OCI-LY1 (cell line): ENCODE measurements around the gene FBXO28.

ENCODE experiments used
- EZH2 ChIP-seq: fragments of 200-600 bp; sonication (generic), shearing (Covaris generic); IDR thresholded peaks from 2 replicates; pipeline ENCODE4 v1.8.0; 2017; ENCODE audit warnings: borderline replicate concordance, mixed run types, mild to moderate bottlenecking, antibody characterized with exemption, low read length, moderate library complexity, mixed read lengths
- TF ChIP-seq, protein P1 (sequence below): fragments of 200-600 bp; sonication (generic), shearing (Covaris generic); IDR thresholded peaks from 2 replicates; pipeline ENCODE4 v1.5.1; 2017; ENCODE audit warnings: mild to moderate bottlenecking, antibody characterized with exemption, low read length, moderate library complexity, mixed read lengths

DNA sequence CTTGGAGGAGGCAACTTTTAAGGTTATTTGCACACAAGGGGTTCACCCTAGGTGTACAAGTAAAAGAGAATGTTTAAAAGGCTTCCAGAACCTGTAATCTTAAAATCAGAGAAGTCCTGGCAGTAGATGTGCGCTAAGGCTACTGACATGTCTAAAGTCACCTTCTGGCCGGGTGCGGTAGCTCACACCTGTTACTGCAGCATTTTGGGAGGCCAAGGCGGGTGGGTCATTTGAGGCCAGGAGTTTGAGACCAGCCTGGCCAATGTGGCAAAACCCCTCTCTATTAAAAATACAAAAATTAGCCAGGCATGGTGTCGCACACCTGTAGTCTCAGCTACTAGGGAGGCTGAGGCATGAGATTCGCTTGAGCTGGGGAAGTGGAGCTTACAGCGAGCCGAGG lies 48.9 kb downstream of the FBXO28 start:
- TF ChIP-seq, protein P1, sequence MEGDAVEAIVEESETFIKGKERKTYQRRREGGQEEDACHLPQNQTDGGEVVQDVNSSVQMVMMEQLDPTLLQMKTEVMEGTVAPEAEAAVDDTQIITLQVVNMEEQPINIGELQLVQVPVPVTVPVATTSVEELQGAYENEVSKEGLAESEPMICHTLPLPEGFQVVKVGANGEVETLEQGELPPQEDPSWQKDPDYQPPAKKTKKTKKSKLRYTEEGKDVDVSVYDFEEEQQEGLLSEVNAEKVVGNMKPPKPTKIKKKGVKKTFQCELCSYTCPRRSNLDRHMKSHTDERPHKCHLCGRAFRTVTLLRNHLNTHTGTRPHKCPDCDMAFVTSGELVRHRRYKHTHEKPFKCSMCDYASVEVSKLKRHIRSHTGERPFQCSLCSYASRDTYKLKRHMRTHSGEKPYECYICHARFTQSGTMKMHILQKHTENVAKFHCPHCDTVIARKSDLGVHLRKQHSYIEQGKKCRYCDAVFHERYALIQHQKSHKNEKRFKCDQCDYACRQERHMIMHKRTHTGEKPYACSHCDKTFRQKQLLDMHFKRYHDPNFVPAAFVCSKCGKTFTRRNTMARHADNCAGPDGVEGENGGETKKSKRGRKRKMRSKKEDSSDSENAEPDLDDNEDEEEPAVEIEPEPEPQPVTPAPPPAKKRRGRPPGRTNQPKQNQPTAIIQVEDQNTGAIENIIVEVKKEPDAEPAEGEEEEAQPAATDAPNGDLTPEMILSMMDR: no peak
- no peak for TF ChIP-seq EZH2
